Breast epithelium (tissue), 3 donors: ENCODE measurements around the gene GLIPR1.

Experiments used
- CTCF ChIP-seq, 3 donors: fragments of 450-650 bp; IDR thresholded peaks; one replicate each; pipeline ENCODE4 v1.5.1; 2016 to 2017; ENCODE audit warnings: antibody characterized with exemption in 3 of 3, mild to moderate bottlenecking in 3 of 3, moderate library complexity in 3 of 3
- POLR2A ChIP-seq: fragments of 450-650 bp; IDR thresholded peaks from one replicate; pipeline ENCODE4 v1.6.1; 2016; ENCODE audit warnings: antibody characterized with exemption, mild to moderate bottlenecking, moderate library complexity

GRCh38 chr12:75507086-75507485 lies 26.5 kb downstream of the GLIPR1 start:
- no peak for TF ChIP-seq CTCF (IDR thresholded peaks at IDR 0.05)
- no peak for TF ChIP-seq POLR2A
